Suprapubic skin (tissue), 4 donors: Measurements from ENCODE around the gene CADPS2. TPM values are rescaled to one million over a fixed set of nuclear protein-coding genes. Genes with fewer than 3 reads are reported as not detected.

Source experiments
- DNase-seq, 2 donors: peaks; one replicate each; pipeline ENCODE4 v3.0.0-alpha.2; 2019; ENCODE audit warnings: low spot score in 2 of 2
- H3K27ac ChIP-seq: fragments of 200-600 bp; sonication (generic); one replicate; pipeline ENCODE4 v1.5.1; 2019
- H3K27me3 ChIP-seq: fragments of 200-600 bp; sonication (generic); one replicate; pipeline ENCODE4 v1.5.1; 2019
- H3K36me3 ChIP-seq: fragments of 200-600 bp; sonication (generic); one replicate; pipeline ENCODE4 v1.5.1; 2019
- H3K4me1 ChIP-seq: fragments of 200-600 bp; sonication (generic); one replicate; pipeline ENCODE4 v1.5.1; 2019
- H3K4me3 ChIP-seq: fragments of 200-600 bp; sonication (generic); one replicate; pipeline ENCODE4 v1.5.1; 2019; ENCODE audit warnings: mild to moderate bottlenecking
- H3K9me3 ChIP-seq: fragments of 200-600 bp; sonication (generic); one replicate; pipeline ENCODE4 v1.5.1; 2019
- CTCF ChIP-seq, 2 donors: fragments of 200-600 bp in 1 of 2; fragments of 450-650 bp in 1 of 2; sonication (generic) in 1 of 2; IDR thresholded peaks; one replicate each; pipeline ENCODE4 v1.5.1; 2016 to 2019; ENCODE audit warnings: antibody characterized with exemption in 2 of 2, mild to moderate bottlenecking in 1 of 2, moderate library complexity in 1 of 2
- EP300 ChIP-seq: sonication (generic); formaldehyde crosslinking; IDR thresholded peaks from one replicate; pipeline ENCODE4 v1.6.1; 2017; ENCODE audit warnings: antibody characterized with exemption
- POLR2A ChIP-seq, 2 donors: fragments of 450-650 bp; IDR thresholded peaks; one replicate each; pipeline ENCODE4 v1.6.1; 2017; ENCODE audit warnings: antibody characterized with exemption in 2 of 2, mild to moderate bottlenecking in 2 of 2, moderate library complexity in 2 of 2
- POLR2AphosphoS5 ChIP-seq, 3 donors: sonication (generic); formaldehyde crosslinking; IDR thresholded peaks; one replicate each; pipeline ENCODE4 v1.6.1; 2017; ENCODE audit warnings: antibody characterized with exemption in 3 of 3
- WGBS: methylation state at CpG from one replicate; pipeline ENCODE4 v1.1.5; 2018; 5-methylcytosine and 5-hydroxymethylcytosine counted together
- total RNA-seq, 4 donors: library from RNA; depleted of rRNA; stranded (reverse); fragments of >200 nt; gene quantifications; one replicate each; pipeline ENCODE4 v1.1.0, GENCODE V29; 2016

Gene CADPS2
- total RNA-seq, 4 donors from 2014 or later: 3.9 to 9.8 (median 8.1) TPM

GRCh38 chr7:122340427-122340826 lies 545.8 kb downstream of the CADPS2 start:
- H3K4me1 ChIP-seq: no peaks in the 10 kb centered on the region
- no peaks in the 10 kb centered on the region for H3K9me3 ChIP-seq
- TF ChIP-seq EP300: no peak
- no peak for TF ChIP-seq POLR2A (IDR thresholded peaks at IDR 0.05)
- no peak for TF ChIP-seq POLR2AphosphoS5 (IDR thresholded peaks at IDR 0.05)
- no peaks in the 10 kb centered on the region for H3K27me3 ChIP-seq
- DNase-seq: no peak
- WGBS: 91% methylated on average over 1 of the region's 1 CpG
- H3K36me3 ChIP-seq: no peaks in the 10 kb centered on the region
- no peak overlapping the region for H3K27ac ChIP-seq
- H3K4me3 ChIP-seq: no peak overlapping the region

GRCh38 chr7:122339145-122339904 lies 546.9 kb downstream of the CADPS2 start:
- no peak for DNase-seq
- no peaks in the 10 kb centered on the region for H3K36me3 ChIP-seq
- H3K4me1 ChIP-seq: no peaks in the 10 kb centered on the region
- TF ChIP-seq POLR2AphosphoS5 (IDR thresholded peaks at IDR 0.05) (no peak), EP300 (no peak), POLR2A (IDR thresholded peaks at IDR 0.05) (no peak), CTCF (IDR thresholded peaks at IDR 0.05) (no peak)
- no peaks in the 10 kb centered on the region for H3K27me3 ChIP-seq
- WGBS: 84% methylated on average over 6 of the region's 6 CpGs
- H3K9me3 ChIP-seq: no peaks in the 10 kb centered on the region
- no peak overlapping the region for H3K27ac ChIP-seq
- no peak overlapping the region for H3K4me3 ChIP-seq

- Histone ChIP-seq H3K4me3 (no peak overlapping the region), H3K36me3 (no peaks in the 10 kb centered on the region), H3K27ac (no peak overlapping the region), H3K4me1 (no peaks in the 10 kb centered on the region), H3K27me3 (no peaks in the 10 kb centered on the region), H3K9me3 (no peaks in the 10 kb centered on the region)
- 52% methylated on average over 2 of the region's 2 CpGs for WGBS
- no peak for DNase-seq
- no peak for TF ChIP-seq CTCF (IDR thresholded peaks at IDR 0.05)
- TF ChIP-seq POLR2A (IDR thresholded peaks at IDR 0.05): no peak
- TF ChIP-seq POLR2AphosphoS5 (IDR thresholded peaks at IDR 0.05): no peak
- TF ChIP-seq EP300: no peak
Measured at GRCh38 chr7:122337011-122337410, 549.2 kb downstream of the CADPS2 start.

- H3K27me3 ChIP-seq: no peaks in the 10 kb centered on the region
- no peak for TF ChIP-seq POLR2AphosphoS5 (IDR thresholded peaks at IDR 0.05)
- no peak for TF ChIP-seq EP300
- TF ChIP-seq CTCF (IDR thresholded peaks at IDR 0.05): no peak
- no peak for TF ChIP-seq POLR2A (IDR thresholded peaks at IDR 0.05)
- H3K36me3 ChIP-seq: no peaks in the 10 kb centered on the region
- H3K27ac ChIP-seq: no peak overlapping the region
- H3K4me1 ChIP-seq: no peaks in the 10 kb centered on the region
- H3K4me3 ChIP-seq: no peak overlapping the region
- 63% methylated on average over 8 of the region's 8 CpGs for WGBS
- DNase-seq: no peak
- no peaks in the 10 kb centered on the region for H3K9me3 ChIP-seq
Measured at GRCh38 chr7:122329145-122329802, 557.0 kb downstream of the CADPS2 start.

- H3K36me3 ChIP-seq: no peaks in the 10 kb centered on the region
- no peaks in the 10 kb centered on the region for H3K9me3 ChIP-seq
- TF ChIP-seq POLR2A (IDR thresholded peaks at IDR 0.05) (no peak), CTCF (IDR thresholded peaks at IDR 0.05) (no peak), POLR2AphosphoS5 (IDR thresholded peaks at IDR 0.05) (no peak), EP300 (no peak)
- H3K4me3 ChIP-seq: no peak overlapping the region
- H3K27ac ChIP-seq: no peak overlapping the region
- 69% methylated on average over 3 of the region's 3 CpGs for WGBS
- H3K27me3 ChIP-seq: no peaks in the 10 kb centered on the region
- no peak for DNase-seq
- no peaks in the 10 kb centered on the region for H3K4me1 ChIP-seq
Measured at GRCh38 chr7:122327969-122328368, 558.3 kb downstream of the CADPS2 start.
